Naive thymus-derived CD4-positive, alpha-beta T cell (primary cell): ENCODE results near the gene CLNK. TPM values are rescaled to one million over a fixed set of nuclear protein-coding genes. Genes with fewer than 3 reads are reported as not detected.

Source experiments
- ATAC-seq: fragments of 150-1000 bp; cut with Tn5 transposase; 2 replicates; pipeline ENCODE4 v1.10.0; 2021; ENCODE audit warnings: mild to moderate bottlenecking, moderate library complexity
- CTCF ChIA-PET: fragments of 350-600 bp; sonication (Branson Sonifier 250); formaldehyde crosslinking; loops from one replicate; lab custom pipeline; 2021; ENCODE audit warnings: antibody characterized with exemption; lab: Charles Lee
- POLR2A ChIA-PET: fragments of 350-600 bp; sonication (Branson Sonifier 250); formaldehyde crosslinking; loops from one replicate; lab custom pipeline; 2021; ENCODE audit warnings: antibody characterized with exemption, inconsistent platforms; lab: Charles Lee
- DNase-seq, 9 donors: peaks; one replicate each; pipeline versions ENCODE4 v3.0.0 to v3.0.0-alpha.2; 2020 to 2022; ENCODE audit warnings: mixed read lengths in 1 of 9
- H3K27ac ChIP-seq: one replicate; pipeline ENCODE4 v1.7.0; 2013; ENCODE audit warnings: mild to moderate bottlenecking, low read depth, low read length, moderate library complexity
- H3K27me3 ChIP-seq, 2 donors: one replicate each; pipeline ENCODE4 v1.7.0; 2013; ENCODE audit warnings: low read length in 2 of 2, mild to moderate bottlenecking in 2 of 2, moderate library complexity in 2 of 2; ENCODE audit not compliant: control insufficient read depth in 2 of 2, insufficient read depth in 2 of 2
- H3K36me3 ChIP-seq, 3 experiments: 1 replicate in 2 of 3; 2 replicates in 1 of 3; pipeline ENCODE4 v1.7.0; 2013; ENCODE audit warnings: low read length in 3 of 3, mild to moderate bottlenecking in 3 of 3, moderate library complexity in 1 of 3; ENCODE audit not compliant: insufficient read depth in 3 of 3, control insufficient read depth in 2 of 3
- H3K4me1 ChIP-seq, 2 donors: one replicate each; pipeline ENCODE4 v1.7.0; 2013; ENCODE audit warnings: low read length in 2 of 2, mild to moderate bottlenecking in 2 of 2, moderate library complexity in 1 of 2; ENCODE audit not compliant: control insufficient read depth in 2 of 2, insufficient read depth in 2 of 2
- H3K4me3 ChIP-seq: 2 replicates; pipeline ENCODE4 v1.7.0; 2013; ENCODE audit warnings: mild to moderate bottlenecking, low read length
- H3K9me3 ChIP-seq, 3 experiments: 1 replicate in 2 of 3; 2 replicates in 1 of 3; pipeline ENCODE4 v1.7.0; 2013; ENCODE audit warnings: low read length in 3 of 3; ENCODE audit not compliant: control insufficient read depth in 2 of 3
- H3K27ac Mint-ChIP-seq, 9 donors: one replicate each; pipeline ENCODE4 v1.8.0; 2020 to 2022; ENCODE audit warnings: mixed read lengths in 9 of 9, mild to moderate bottlenecking in 8 of 9, moderate library complexity in 5 of 9, inconsistent platforms in 2 of 9
- H3K27me3 Mint-ChIP-seq, 5 donors: one replicate each; pipeline ENCODE4 v1.8.0; 2021 to 2022; ENCODE audit warnings: mixed read lengths in 5 of 5, mild to moderate bottlenecking in 1 of 5
- H3K36me3 Mint-ChIP-seq, 5 donors: one replicate each; pipeline ENCODE4 v1.8.0; 2020 to 2022; ENCODE audit warnings: mixed read lengths in 5 of 5, mild to moderate bottlenecking in 3 of 5, inconsistent platforms in 1 of 5
- H3K4me1 Mint-ChIP-seq, 7 donors: one replicate each; pipeline ENCODE4 v1.8.0; 2020 to 2022; ENCODE audit warnings: mixed read lengths in 7 of 7, mild to moderate bottlenecking in 3 of 7, inconsistent platforms in 1 of 7
- H3K4me3 Mint-ChIP-seq, 10 donors: one replicate each; pipeline ENCODE4 v1.8.0; 2020 to 2022; ENCODE audit warnings: mild to moderate bottlenecking in 10 of 10, mixed read lengths in 10 of 10, moderate library complexity in 6 of 10, inconsistent platforms in 2 of 10
- H3K9me3 Mint-ChIP-seq, 11 donors: one replicate each; pipeline ENCODE4 v1.8.0; 2020 to 2022; ENCODE audit warnings: mixed read lengths in 11 of 11, mild to moderate bottlenecking in 4 of 11, inconsistent platforms in 1 of 11, moderate library complexity in 1 of 11
- intact Hi-C, 2 donors: fragments of 100-400 bp; cut with micrococcal nuclease; formaldehyde crosslinking; loops; one replicate each; pipeline ENCODE4 v1.15.1; 2023
- polyA plus RNA-seq, 2 donors: library from polyadenylated mRNA; unstranded; fragments of 300-500 nt; fragmentation: Illumina TruSeq; gene quantifications; one replicate each; pipeline ENCODE4 v1.2.3, GENCODE V29; 2021
- total RNA-seq, 6 experiments: library from RNA in 5 of 6; stranded (reverse) in 5 of 6; gene quantifications; 1 replicate in 5 of 6; 2 replicates in 1 of 6; pipeline ENCODE4 v1.2.3 and lab custom pipeline; 2021 to 2026

The CLNK gene
- total and polyA plus RNA-seq, 7 experiments from 2014 or later = 0.13 to 0.66 (median 0.22) TPM; not detected in 4

- intact Hi-C loops = no loop called here
- no peaks in the 10 kb centered on the region for H3K36me3 ChIP-seq
- H3K9me3 ChIP-seq = no peaks in the 10 kb centered on the region
- Mint-ChIP-seq H3K27me3 (peaks cover 0 to 3% (median 0%) of the 10 kb centered on the region in 5 donors), H3K4me1 (no peaks in the 10 kb centered on the region), H3K4me3 (no peak overlapping the region), H3K36me3 (peaks cover 0 to 8% (median 0%) of the 10 kb centered on the region in 5 donors), H3K9me3 (peaks cover 0 to 10% (median 0%) of the 10 kb centered on the region in 11 donors), H3K27ac (no peak overlapping the region)
- ChIA-PET CTCF (no interaction called here), POLR2A (no interaction called here)
- ATAC-seq (no peak), DNase-seq (no peak)
- H3K4me3 ChIP-seq = no peak overlapping the region
- H3K27ac ChIP-seq = no peak overlapping the region
- H3K4me1 ChIP-seq = no peaks in the 10 kb centered on the region
- no peaks in the 10 kb centered on the region for H3K27me3 ChIP-seq
Observed at GRCh38 chr4:10648479-10648878, 36.1 kb downstream of the CLNK start.

- no peaks in the 10 kb centered on the region for H3K36me3 ChIP-seq
- DNase-seq (no peak), ATAC-seq (no peak)
- no peak overlapping the region for H3K4me3 Mint-ChIP-seq
- ChIA-PET POLR2A (no interaction called here), CTCF (no interaction called here)
- no peak overlapping the region for H3K27ac ChIP-seq
- H3K27ac Mint-ChIP-seq = no peak overlapping the region
- H3K4me1 ChIP-seq = no peaks in the 10 kb centered on the region
- no peaks in the 10 kb centered on the region for H3K4me1 Mint-ChIP-seq
- H3K36me3 Mint-ChIP-seq = peaks cover 0 to 6% (median 0%) of the 10 kb centered on the region in 5 donors
- H3K9me3 Mint-ChIP-seq = peaks cover 0 to 8% (median 0%) of the 10 kb centered on the region in 11 donors
- no peaks in the 10 kb centered on the region for H3K9me3 ChIP-seq
- intact Hi-C loops = no loop called here
- H3K27me3 Mint-ChIP-seq = peaks cover 0 to 3% (median 0%) of the 10 kb centered on the region in 5 donors
- H3K4me3 ChIP-seq = no peak overlapping the region
- H3K27me3 ChIP-seq = no peaks in the 10 kb centered on the region
Observed at GRCh38 chr4:10647846-10648245, 36.7 kb downstream of the CLNK start.

- DNase-seq (no peak), ATAC-seq (no peak)
- H3K27me3 Mint-ChIP-seq = no peaks in the 10 kb centered on the region
- Histone ChIP-seq H3K9me3 (no peaks in the 10 kb centered on the region), H3K4me3 (no peak overlapping the region), H3K36me3 (no peaks in the 10 kb centered on the region), H3K27ac (no peak overlapping the region), H3K27me3 (no peaks in the 10 kb centered on the region), H3K4me1 (no peaks in the 10 kb centered on the region)
- peaks cover 0 to 6% (median 0%) of the 10 kb centered on the region in 11 donors for H3K9me3 Mint-ChIP-seq
- H3K4me1 Mint-ChIP-seq = peaks cover 9 to 11% (median 10%) of the 10 kb centered on the region in 7 donors
- H3K4me3 Mint-ChIP-seq = no peak overlapping the region
- no peak overlapping the region for H3K27ac Mint-ChIP-seq
- POLR2A ChIA-PET = no interaction called here
- CTCF ChIA-PET = interaction anchor here (0.7 kb wide), 1 partner anchor 56 kb away, joined by 3 read pairs; no protein-coding TSS in a partner anchor
- intact Hi-C loops = no loop called here
- no peaks in the 10 kb centered on the region for H3K36me3 Mint-ChIP-seq
Observed at GRCh38 chr4:10643600-10644425, 40.8 kb downstream of the CLNK start.

GRCh38 chr4:10640561-10641201, 43.9 kb downstream of the CLNK start:
- intact Hi-C loops = no loop called here
- no peak overlapping the region for H3K27ac ChIP-seq
- H3K27ac Mint-ChIP-seq = peak overlapping the region in 8 of 9 donors; percentile 16 to 77 (median 43)

GRCh38 chr4:10639664-10640063, 44.9 kb downstream of the CLNK start:
- DNase-seq (no peak), ATAC-seq (no peak)
- H3K27me3 Mint-ChIP-seq = no peaks in the 10 kb centered on the region
- Histone ChIP-seq H3K9me3 (no peaks in the 10 kb centered on the region), H3K27me3 (no peaks in the 10 kb centered on the region), H3K4me3 (no peak overlapping the region), H3K27ac (no peak overlapping the region), H3K4me1 (no peaks in the 10 kb centered on the region), H3K36me3 (no peaks in the 10 kb centered on the region)
- H3K27ac Mint-ChIP-seq = no peak overlapping the region
- CTCF ChIA-PET = no interaction called here
- no peaks in the 10 kb centered on the region for H3K36me3 Mint-ChIP-seq
- POLR2A ChIA-PET = no interaction called here
- intact Hi-C loops = no loop called here
- H3K4me3 Mint-ChIP-seq = no peak overlapping the region
- peaks cover 0 to 6% (median 0%) of the 10 kb centered on the region in 11 donors for H3K9me3 Mint-ChIP-seq
- H3K4me1 Mint-ChIP-seq = peaks cover 9 to 11% (median 10%) of the 10 kb centered on the region in 7 donors

More at GRCh38 chr4:10640561-10641201, 43.9 kb downstream of the CLNK start:
- Mint-ChIP-seq H3K27me3 (no peaks in the 10 kb centered on the region), H3K4me1 (peaks cover 9 to 11% (median 10%) of the 10 kb centered on the region in 7 donors), H3K36me3 (no peaks in the 10 kb centered on the region), H3K9me3 (peaks cover 0 to 6% (median 0%) of the 10 kb centered on the region in 11 donors), H3K4me3 (peak overlapping the region in 3 of 10 donors; percentile 10 to 36 (median 18))
- peak; percentile 86 for ATAC-seq
- peak in 6 of 9 donors; percentile 3 to 34 (median 16) for DNase-seq
- no peaks in the 10 kb centered on the region for H3K9me3 ChIP-seq
- H3K27me3 ChIP-seq = no peaks in the 10 kb centered on the region
- CTCF ChIA-PET = no interaction called here
- POLR2A ChIA-PET = no interaction called here
- no peaks in the 10 kb centered on the region for H3K36me3 ChIP-seq
- no peak overlapping the region for H3K4me3 ChIP-seq
- H3K4me1 ChIP-seq = no peaks in the 10 kb centered on the region

GRCh38 chr4:10639100-10639499, 45.5 kb downstream of the CLNK start:
- Histone ChIP-seq H3K27ac (no peak overlapping the region), H3K4me1 (no peaks in the 10 kb centered on the region), H3K4me3 (no peak overlapping the region), H3K27me3 (no peaks in the 10 kb centered on the region), H3K9me3 (no peaks in the 10 kb centered on the region), H3K36me3 (no peaks in the 10 kb centered on the region)
- H3K4me1 Mint-ChIP-seq = peaks cover 9 to 11% (median 10%) of the 10 kb centered on the region in 7 donors
- no peak overlapping the region for H3K4me3 Mint-ChIP-seq
- no peaks in the 10 kb centered on the region for H3K36me3 Mint-ChIP-seq
- ChIA-PET POLR2A (no interaction called here), CTCF (no interaction called here)
- H3K27me3 Mint-ChIP-seq = no peaks in the 10 kb centered on the region
- no peak for DNase-seq
- no peak for ATAC-seq
- intact Hi-C loops = no loop called here
- H3K27ac Mint-ChIP-seq = no peak overlapping the region
- peaks cover 0 to 6% (median 0%) of the 10 kb centered on the region in 11 donors for H3K9me3 Mint-ChIP-seq
